Upper lobe of left lung (tissue), 4 donors: ENCODE data around the gene IL1RAPL1.

Experiments used
- CTCF ChIP-seq, 6 experiments: fragments of 450-650 bp in 4 of 6; fragments of 200-600 bp in 2 of 6; sonication (generic) in 2 of 6; IDR thresholded peaks; one replicate each; pipeline ENCODE4 v1.5.1; 2016 to 2019; ENCODE audit warnings: antibody characterized with exemption in 6 of 6
- POLR2A ChIP-seq, 4 donors: fragments of 450-650 bp; IDR thresholded peaks; one replicate each; pipeline ENCODE4 v1.5.1; 2016 to 2017; ENCODE audit warnings: antibody characterized with exemption in 4 of 4, mild to moderate bottlenecking in 2 of 4

GRCh38 chrX:29225670-29226069 lies 638.4 kb downstream of the IL1RAPL1 start:
- no peak for TF ChIP-seq CTCF (IDR thresholded peaks at IDR 0.05)
- TF ChIP-seq POLR2A (IDR thresholded peaks at IDR 0.05): no peak
